HG02798 (cell line): ENCODE data around the gene PDGFC.
"Not testable (repeated sequence)": the region's sequence is repeated elsewhere in the genome, so short reads cannot be mapped to it uniquely, and the experiment has no call there.

Experiments used
- ATAC-seq: cut with Tn5 transposase; IDR thresholded peaks from one replicate; pipeline ENCODE4 v1.9.1; 2021; ENCODE audit warnings: mild to moderate bottlenecking; ENCODE audit not compliant: unreplicated experiment, poor library complexity

PDGFC gene

DNA sequence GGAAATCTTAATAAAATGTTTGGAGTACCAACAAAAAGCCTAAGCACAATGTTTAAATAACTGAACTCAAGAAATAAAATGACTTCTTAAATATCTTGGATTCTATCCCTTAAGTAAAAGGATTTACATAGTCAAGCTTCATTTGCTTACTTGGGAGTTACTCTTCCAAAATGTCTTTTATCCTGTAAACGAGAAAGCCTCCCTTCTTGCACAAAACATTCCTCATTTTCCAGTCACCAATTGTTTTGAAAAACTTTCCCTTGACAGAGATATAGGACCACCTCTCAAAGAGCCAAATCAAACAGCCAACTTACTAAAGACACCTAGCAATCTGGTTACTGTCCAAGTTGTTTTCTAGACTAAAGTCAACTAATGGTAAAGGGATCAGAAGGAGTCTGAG, 18.6 kb downstream of the PDGFC start:
- no peak for ATAC-seq

DNA sequence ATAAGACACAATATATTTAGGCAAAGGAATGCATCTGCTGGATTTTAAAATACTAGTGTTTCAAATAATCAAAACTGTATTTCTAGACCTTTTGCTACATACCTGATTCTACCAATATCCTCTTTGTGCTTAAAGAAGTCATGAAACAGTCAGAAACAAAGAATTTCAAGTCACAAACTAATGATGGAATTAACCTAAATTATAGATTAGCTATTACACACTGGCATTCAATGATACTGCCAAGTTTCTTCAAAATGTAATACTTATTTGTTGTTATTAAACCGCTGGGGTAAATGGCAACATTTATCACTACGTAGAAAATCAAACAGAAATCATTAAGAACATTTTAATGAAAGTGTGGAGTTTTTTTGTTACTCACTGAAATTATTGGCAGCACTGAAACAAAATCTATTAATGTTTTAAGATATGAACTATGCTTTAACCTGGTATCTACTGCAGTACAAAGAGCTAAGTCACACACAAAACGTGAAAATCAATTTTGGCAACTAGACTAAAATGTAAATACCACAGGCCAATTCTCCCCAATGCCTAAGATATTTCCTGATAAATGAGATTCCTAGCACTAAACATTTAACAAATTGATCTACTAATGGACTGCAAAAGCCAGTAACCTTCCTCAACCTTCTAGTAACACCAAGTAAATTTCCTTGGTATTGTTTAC, 19.4 kb downstream of the PDGFC start:
- ATAC-seq, result no peak

DNA sequence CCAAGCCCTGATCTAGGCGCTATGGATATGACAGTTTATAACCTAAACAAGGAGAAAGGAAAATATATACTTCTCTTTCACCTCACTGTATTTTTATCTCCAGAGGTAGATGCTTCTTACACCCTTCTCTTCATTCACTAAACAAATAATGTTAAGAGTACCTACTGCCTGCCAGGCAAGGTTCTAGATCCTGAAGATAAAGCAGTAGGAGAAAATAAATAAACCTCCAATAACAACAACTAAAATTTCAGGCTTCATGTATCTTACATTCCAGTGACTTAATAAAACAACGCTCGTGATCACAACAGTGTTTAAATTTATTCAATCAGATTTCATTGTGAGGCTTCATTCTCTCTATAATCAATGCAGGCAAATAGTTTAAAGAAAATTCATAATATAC, 20.7 kb downstream of the PDGFC start:
- no peak for ATAC-seq

DNA sequence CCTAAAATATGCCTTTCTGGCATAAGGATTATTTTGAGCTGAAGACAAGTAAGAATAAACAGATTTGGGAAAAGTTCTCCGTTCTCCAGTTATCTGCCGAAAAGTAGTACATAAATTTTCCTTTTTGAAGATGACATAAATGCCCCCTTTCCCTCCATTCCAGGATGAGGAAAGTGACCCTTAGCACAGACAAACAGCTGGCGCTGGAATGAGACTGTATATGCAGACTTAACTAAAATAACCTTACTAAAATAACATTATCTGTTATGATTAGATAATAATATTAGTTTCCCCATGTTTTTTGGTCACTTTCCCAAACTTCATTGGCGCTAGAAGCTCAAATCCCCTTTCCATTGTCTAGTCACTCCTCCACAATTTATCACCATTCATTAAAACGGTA, 21.5 kb downstream of the PDGFC start:
- no peak for ATAC-seq

DNA sequence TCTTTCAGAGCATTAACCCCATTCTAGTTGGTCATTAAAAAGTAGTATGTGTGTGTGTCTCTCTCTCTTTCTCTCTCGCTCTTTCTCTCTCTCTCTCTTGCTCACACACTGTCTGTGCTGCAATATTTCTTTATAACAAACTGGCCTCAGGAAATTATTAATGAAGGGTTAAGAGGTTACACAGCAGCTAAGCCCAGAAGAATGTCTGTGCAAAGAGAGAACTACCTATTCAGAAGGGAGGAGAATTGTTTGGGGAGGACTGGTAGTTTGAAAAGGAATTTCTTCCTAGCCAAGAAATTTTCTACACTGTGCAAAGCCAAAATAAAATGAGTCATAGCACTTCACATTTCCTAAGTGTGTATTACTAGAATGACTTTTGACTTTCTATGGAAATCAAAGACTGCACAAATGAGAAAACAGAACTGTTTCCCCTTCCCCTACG, 22.2 kb downstream of the PDGFC start:
- ATAC-seq, result no peak

DNA sequence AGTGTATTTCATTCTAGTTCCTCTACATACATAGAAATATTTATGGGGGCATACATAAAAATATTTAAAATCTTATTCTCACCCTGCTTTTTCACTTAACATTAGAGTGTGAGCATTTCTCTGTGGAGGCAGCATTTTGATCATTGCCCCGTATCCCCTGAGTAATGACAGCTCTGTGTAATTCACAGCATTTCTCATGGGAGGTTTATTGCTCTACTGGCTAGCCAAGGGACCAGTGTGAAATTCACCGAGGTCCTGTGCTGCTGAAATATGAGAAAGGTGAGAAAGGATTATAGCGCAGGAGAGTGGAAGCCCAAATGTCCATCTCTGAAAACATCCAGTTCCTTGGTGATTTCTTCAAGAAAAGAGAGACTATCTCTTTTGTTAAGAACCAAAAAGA, 22.9 kb downstream of the PDGFC start:
- no peak for ATAC-seq

DNA sequence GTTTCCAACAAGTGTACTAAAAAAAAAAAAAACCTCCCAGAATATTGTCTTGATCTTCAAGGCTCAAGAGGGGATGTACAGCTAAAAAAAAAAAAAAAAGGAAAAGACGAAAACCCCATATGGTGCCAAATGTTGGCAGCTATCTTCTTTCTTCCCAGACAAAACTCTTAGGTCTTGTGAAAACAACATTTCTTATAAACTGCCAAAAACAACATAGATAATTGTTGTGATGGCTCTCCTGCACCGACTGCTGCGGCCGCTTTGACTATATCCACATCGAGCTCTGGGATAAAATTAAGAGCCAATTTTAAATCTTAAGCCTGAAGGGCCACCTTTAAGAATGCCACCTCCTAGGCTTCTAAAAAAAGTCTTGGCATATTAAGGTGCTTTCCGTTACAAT, 23.5 kb downstream of the PDGFC start:
- ATAC-seq, result no peak

DNA sequence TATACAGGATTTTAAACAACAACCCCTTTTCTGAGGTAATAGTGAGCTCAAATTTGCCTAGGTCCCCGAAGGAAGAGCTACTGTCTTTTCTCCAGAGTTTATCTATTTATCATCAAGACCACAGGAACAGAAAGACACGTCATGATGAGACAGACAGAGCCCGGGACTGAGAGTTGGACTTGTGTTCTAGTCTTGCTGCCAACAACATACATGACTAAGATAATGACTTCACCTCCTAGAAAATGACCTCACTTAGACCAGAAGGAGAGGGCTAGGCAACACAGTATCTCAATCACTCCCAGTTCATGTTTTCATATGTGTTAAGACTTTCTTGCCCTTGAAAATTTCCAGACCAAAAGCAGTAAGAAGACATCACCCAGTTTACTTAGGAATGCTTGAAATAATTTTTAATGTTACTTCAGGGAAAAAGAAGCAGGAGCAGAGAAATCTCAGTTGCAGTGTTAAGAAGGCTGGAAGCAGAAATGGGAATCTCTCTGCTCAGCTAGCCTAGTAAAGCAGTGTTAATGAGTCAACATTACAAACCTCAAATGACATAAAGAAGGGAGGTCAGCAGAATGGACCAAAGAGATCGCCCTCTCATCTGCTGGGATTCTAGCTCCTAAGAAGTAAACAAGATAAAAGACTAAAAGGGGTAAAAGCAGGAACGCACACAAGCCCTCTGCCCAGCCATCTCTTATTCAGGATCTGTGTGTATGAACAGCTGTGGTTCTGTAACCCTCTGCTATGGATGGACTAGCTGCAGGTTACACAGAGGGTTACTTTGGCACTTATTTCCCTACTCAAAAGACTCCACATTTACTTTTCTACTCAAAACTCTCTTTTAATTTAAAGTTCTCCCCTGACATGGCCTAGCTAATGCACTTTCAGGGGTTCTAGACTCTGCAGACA, 24.8 kb downstream of the PDGFC start:
- ATAC-seq, result peak; percentile 43

DNA sequence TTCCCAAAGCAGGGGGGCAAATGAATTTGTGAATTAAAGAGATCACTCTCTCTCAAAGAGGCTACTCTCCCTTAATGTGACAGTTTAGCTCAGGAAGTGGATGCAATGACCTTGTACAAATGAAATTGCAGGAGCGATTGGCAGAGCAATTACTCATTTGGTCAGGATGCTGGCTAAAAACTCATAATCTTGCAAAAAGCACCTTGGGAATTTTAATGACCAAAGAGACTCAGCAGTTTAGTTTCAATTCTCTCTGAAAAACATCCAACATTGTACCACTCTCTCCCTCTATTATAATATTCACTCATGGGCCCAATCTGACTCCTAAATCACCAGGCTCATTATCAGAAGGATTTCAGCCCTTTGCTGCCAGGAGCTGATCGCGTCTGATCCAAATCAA, 26.1 kb downstream of the PDGFC start:
- ATAC-seq, result no peak

DNA sequence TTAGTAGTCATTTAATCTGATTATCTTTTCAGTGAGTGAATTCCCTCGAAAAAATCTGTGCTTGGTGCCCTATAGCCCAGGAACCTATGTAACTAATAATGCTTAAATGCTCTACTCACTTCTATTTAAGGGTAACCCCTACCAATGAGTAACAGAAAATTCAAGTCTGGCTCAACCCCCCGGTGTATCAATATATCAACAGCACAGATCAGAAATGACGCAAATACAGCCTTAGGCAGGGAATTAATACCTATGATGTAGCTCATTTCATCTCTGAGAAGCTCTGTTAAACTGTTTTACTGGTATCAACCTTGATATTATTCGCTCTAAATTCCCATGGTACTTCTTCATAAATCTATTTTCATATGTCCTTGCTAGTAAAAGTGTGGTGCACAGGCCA, 28.6 kb downstream of the PDGFC start:
- ATAC-seq, result no peak

DNA sequence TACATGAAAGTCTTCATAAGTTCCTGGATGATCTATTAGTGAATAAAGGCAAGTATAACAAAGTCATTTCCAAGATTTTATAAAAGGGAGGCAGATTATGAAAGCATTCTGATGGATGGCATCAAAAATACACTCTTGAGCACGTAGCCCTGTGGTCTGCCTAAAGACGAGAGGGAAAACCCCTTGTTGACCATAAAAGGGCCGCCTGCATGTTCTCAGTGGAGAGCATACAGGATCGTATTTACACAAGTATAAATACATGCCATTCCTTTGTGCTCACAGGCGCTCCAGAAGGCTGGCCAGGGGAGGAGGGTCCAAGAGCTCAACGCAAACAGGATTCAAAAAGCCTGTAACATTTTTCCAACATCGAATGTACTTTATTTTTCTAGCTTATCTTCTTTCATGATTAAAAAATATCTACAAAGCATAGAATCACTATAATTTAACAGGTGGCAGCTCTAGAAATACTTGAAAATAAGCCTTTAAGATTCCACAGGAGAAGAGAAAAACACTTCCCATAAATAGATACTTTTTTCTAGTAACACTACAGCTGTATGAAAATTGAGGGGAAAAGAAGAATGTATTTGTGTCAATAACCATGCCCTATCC, 29.6 kb downstream of the PDGFC start:
- peak; percentile 53 for ATAC-seq

DNA sequence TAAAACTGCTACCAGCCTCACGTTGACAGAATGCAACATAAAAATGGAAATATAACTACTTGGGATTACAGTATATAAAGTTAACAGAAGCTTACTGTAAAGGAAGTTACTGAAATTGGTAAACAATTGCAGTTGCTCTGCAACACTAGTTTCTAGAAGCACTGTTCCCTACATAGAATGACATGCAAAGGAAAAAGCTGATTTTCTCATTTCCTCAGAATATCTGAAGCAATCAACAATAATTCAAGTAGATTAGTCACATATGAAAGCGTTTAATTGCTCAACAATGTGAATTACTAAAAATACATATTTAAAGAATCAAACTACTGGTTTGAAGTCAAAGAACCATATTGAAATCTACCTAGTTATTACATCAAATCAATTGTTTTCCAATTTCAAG, 31.8 kb downstream of the PDGFC start:
- ATAC-seq, result no peak

DNA sequence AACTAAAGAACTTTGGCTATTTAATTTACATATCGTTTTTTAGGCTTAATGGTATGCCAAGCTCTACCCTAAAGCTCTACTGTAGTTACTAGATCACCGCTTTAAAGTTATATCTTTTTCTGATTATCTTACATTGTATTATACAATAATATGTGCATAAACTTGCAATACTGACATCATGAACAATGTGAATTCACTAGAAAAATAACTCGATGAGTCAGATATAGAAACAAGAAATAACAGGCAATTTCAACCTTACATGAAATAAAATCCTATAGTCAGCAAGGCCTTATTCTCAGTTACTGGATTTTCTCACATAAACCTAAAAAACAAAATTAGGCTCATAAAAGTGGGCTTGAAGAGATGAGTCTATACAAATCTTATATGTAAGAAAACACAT, 32.5 kb downstream of the PDGFC start:
- no peak for ATAC-seq

DNA sequence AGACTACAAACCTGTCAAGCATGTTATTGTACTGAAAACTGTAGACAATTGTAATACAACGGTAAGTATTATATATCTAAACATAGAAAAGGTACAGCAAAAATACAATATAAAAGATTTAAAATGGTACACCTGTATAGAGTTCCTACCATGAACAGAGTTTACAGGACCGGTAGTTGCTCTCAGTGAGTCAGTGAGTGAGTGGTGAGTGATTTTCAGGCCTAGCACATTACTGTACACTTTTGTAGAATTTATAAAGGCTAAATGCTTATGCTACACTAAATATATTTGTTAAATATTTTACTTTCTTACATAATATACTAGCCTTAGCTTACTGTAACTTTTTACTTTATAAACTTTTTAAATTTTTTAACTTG, 37.4 kb downstream of the PDGFC start:
- no peak for ATAC-seq

DNA sequence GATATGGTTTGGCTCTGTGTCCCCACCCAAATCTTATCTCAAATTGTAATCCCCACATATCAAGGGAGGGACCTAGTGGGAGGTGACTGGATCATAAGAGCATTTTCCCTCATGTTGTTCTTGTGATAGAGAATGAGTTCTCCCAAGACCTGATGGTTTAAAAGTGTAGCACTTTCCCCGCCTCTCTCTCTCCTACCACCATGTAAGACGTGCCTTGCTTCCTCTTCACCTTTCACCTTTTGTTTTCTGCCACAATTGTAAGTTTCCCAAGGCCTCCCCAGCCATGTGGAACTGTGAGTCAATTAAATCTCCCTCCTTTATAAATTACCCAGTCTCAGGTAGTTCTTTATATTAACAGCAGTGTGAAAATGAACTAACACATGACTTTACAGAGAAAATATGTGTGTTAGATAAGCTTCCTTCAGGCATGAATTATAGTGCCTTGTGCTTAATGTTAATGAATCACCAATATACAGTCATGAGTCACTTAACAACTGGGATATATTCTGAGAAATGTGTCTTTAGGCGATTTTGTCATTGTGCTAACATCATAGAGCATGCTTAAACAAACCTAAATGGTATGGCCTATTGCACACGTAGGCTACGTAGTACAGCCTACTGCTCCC, 37.9 kb downstream of the PDGFC start:
- no peak for ATAC-seq

DNA sequence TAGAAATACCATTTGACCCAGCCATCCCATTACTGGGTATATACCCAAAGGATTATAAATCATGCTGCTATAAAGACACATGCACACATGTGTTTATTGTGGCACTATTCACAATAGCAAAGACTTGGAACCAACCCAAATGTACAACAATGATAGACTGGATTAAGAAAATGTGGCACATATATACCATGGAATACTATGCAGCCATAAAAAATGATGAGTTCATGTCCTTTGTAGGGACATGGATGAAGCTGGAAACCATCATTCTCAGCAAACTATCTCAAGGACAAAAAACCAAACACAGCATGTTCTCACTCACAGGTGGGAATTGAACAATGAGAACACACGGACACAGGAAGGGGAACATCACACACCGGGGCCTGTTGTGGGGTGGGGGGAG, 39.2 kb downstream of the PDGFC start:
- not testable (repeated sequence) for ATAC-seq

DNA sequence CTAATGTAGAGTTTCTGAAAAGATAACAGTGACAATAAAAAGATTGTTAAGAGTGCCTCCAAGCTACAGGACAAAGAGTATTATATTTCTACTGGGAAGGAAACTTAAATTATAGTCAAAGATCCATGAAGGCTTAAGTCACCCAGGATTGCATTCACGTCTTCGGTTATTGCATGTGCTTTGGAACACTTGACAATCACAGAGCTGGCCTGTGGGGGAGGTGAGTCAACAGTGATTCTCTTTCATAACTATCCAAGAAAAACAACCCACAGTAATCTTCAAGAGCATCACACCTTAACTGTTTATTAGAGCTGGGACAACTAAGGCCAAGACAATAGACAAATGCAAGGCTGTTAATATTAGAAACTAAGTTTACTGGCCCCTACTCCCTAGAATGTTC, 40.3 kb downstream of the PDGFC start:
- no peak for ATAC-seq

DNA sequence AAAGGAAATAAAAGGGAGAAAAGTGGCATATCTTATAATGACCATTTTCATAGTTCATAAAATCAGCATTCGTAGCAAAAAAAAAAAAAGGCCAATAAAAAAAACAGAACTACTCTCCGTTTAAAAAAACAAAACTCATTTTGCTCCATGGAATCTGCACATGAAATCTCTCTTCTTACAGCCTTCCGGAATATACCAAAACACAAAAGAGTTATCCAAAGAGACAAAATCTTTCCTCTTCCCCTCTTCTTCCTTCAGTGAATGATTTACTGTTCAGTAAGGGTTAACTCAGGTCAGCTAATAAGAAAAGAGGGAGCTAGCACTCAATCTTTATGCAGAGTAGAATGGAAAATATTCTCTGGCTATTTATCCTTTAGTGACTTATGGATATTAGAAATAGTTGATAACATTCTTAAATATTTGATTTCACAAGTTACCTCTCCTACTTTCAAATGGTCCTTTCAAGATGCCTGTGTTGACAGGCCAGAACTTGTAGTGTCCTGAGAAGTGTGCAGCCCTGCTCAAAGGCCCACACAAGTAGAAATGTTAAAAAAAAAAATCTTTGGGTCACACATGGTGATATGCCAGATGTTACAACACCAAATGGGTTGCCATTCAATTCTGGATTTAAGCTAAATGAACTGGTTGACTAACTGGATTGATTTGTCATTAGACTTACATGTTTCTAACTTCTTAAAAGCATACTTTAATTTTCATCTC, 42.1 kb downstream of the PDGFC start:
- no peak for ATAC-seq

DNA sequence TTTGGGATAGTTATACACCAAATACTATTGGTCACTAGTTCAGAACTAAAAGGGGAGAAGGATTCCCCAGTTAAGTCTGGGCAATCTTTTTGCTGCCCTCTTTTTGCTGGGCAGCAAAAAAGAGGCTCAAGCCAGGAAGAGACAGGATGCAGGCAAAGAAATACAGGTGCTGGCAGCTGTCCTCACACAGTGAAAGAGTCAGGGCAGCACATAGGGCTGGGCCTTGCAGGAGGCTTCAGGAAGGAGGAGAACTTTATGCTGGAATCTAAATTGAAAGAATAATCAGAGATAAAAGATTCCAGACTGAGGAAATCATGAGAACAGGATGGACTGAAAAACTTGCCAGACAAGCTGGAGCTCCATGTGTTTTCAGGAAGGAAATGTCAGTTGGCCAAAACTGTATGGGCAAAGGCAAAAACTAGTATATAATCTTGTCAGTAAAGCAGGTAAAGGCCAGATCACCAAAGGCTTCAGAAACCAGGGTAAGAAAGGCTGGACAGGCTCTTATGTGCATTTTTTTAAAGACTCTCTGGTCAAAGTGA, 46.8 kb downstream of the PDGFC start:
- no peak for ATAC-seq

DNA sequence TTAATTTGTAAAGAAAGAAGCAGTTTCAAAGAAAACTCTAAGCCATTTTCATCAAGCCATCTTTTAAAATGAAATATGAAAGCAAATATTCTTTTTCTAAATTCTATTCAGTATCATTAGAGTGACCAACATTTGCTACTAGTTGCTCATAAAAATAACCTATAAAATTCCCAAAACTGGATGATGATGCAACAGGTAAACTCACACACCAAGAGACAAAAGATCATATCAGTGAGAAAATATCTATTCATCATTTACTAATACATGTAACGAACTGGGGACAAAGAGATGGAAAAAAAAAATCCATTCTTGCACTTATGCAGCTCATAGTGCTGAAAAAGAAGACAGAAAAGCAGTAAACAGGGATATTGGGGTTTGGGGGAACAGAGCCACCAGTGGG, 48.1 kb downstream of the PDGFC start:
- ATAC-seq, result no peak
